OCI-LY7 (cell line): Measurements from ENCODE around the gene COG4. TPM values are rescaled to one million over a fixed set of nuclear protein-coding genes. Genes with fewer than 3 reads are reported as not detected.

Experiments used
- BruUV-seq: library from RNA; stranded (reverse); fragments of 400-500 nt; replicated peaks from 2 replicates; lab custom pipeline; 2021; lab: Mats Ljungman, UMichigan
- CTCF ChIA-PET: fragments of 300-600 bp; sonication (Branson Sonifier 250); formaldehyde crosslinking; loops from one replicate; lab custom pipeline; 2022; ENCODE audit warnings: antibody characterized with exemption; ENCODE audit not compliant: unreplicated experiment; lab: Charles Lee
- POLR2A ChIA-PET: fragments of 300-600 bp; sonication (Branson Sonifier 250); formaldehyde crosslinking; loops from one replicate; lab custom pipeline; 2022; ENCODE audit warnings: antibody characterized with exemption; lab: Charles Lee
- DNase-seq: peaks from one replicate; pipeline ENCODE4 v3.0.0-alpha.2; 2015; ENCODE audit warnings: low spot score
- H2AFZ ChIP-seq: fragments of 200-600 bp; sonication (generic), shearing (Covaris generic); 2 replicates; pipeline ENCODE4 v1.6.1; 2014; ENCODE audit warnings: mild to moderate bottlenecking, antibody characterized with exemption, low read length, moderate library complexity
- H3K27ac ChIP-seq: fragments of 200-600 bp; sonication (generic); 2 replicates; pipeline ENCODE4 v1.5.1; 2014; ENCODE audit warnings: mixed run types, low read depth, mild to moderate bottlenecking, moderate library complexity, low read length, inconsistent platforms; ENCODE audit not compliant: poor library complexity, severe bottlenecking
- H3K36me3 ChIP-seq: fragments of 200-600 bp; sonication (generic); 2 replicates; pipeline ENCODE4 v1.6.1; 2014; ENCODE audit warnings: mild to moderate bottlenecking, antibody characterized with exemption, low read length, moderate library complexity, mixed read lengths; ENCODE audit not compliant: insufficient read depth
- H3K4me1 ChIP-seq: fragments of 200-600 bp; sonication (generic); 2 replicates; pipeline ENCODE4 v1.5.1; 2014; ENCODE audit warnings: mild to moderate bottlenecking, low read length; ENCODE audit not compliant: insufficient read depth, poor library complexity, severe bottlenecking
- H3K4me2 ChIP-seq: fragments of 200-600 bp; sonication (generic); 2 replicates; pipeline ENCODE4 v1.6.1; 2014; ENCODE audit warnings: mild to moderate bottlenecking, low read length
- H3K4me3 ChIP-seq: fragments of 200-600 bp; sonication (generic); 2 replicates; pipeline ENCODE4 v1.5.1; 2014; ENCODE audit warnings: mild to moderate bottlenecking, low read depth, low read length; ENCODE audit not compliant: poor library complexity, severe bottlenecking
- H3K79me2 ChIP-seq: fragments of 200-600 bp; sonication (generic); 2 replicates; pipeline ENCODE4 v1.6.1; 2016; ENCODE audit warnings: low read depth, mild to moderate bottlenecking, low read length, moderate library complexity, mixed read lengths; ENCODE audit not compliant: insufficient read depth
- H3K9me2 ChIP-seq: fragments of 200-600 bp; sonication (generic); 2 replicates; pipeline ENCODE4 v1.6.1; 2016; ENCODE audit warnings: mild to moderate bottlenecking, low read length, mixed read lengths; ENCODE audit not compliant: insufficient read depth
- H3K9me3 ChIP-seq: fragments of 200-600 bp; sonication (generic); 2 replicates; pipeline ENCODE4 v1.6.1; 2014; ENCODE audit warnings: mild to moderate bottlenecking, mixed run types, low read length, mixed read lengths
- H4K20me1 ChIP-seq: fragments of 200-600 bp; sonication (generic); 2 replicates; pipeline ENCODE4 v1.6.1; 2014; ENCODE audit warnings: mild to moderate bottlenecking, antibody characterized with exemption, low read length, moderate library complexity, mixed read lengths; ENCODE audit not compliant: insufficient read depth
- CTCF ChIP-seq: fragments of 200-600 bp; sonication (generic); conservative IDR thresholded peaks from 2 replicates; pipeline ENCODE4 v1.5.1; 2014; ENCODE audit warnings: mild to moderate bottlenecking, antibody characterized with exemption, low read length, moderate library complexity, mixed read lengths
- EZH2phosphoT487 ChIP-seq: fragments of 200-600 bp; sonication (generic); IDR thresholded peaks from 2 replicates; pipeline ENCODE4 v1.6.1; 2018; ENCODE audit warnings: low read depth, borderline replicate concordance, mild to moderate bottlenecking, mixed run types, antibody characterized with exemption, low read length, moderate library complexity, mixed read lengths
- intact Hi-C: fragments of 100-400 bp; cut with micrococcal nuclease; formaldehyde crosslinking; loops from one replicate; pipeline ENCODE4 v1.10.0; 2022; ENCODE audit not compliant: unreplicated experiment
- total RNA-seq, 2 experiments: library from RNA; depleted of rRNA in 1 of 2; stranded (reverse); fragments of >200 nt in 1 of 2; shearing (Covaris generic) in 1 of 2; gene quantifications; 2 replicates each; pipeline ENCODE4 v1.2.3, GENCODE V29; 2014 to 2022

The COG4 gene
- total RNA-seq, 2 experiments from 2014 or later, result 48.8 to 100 TPM

DNA sequence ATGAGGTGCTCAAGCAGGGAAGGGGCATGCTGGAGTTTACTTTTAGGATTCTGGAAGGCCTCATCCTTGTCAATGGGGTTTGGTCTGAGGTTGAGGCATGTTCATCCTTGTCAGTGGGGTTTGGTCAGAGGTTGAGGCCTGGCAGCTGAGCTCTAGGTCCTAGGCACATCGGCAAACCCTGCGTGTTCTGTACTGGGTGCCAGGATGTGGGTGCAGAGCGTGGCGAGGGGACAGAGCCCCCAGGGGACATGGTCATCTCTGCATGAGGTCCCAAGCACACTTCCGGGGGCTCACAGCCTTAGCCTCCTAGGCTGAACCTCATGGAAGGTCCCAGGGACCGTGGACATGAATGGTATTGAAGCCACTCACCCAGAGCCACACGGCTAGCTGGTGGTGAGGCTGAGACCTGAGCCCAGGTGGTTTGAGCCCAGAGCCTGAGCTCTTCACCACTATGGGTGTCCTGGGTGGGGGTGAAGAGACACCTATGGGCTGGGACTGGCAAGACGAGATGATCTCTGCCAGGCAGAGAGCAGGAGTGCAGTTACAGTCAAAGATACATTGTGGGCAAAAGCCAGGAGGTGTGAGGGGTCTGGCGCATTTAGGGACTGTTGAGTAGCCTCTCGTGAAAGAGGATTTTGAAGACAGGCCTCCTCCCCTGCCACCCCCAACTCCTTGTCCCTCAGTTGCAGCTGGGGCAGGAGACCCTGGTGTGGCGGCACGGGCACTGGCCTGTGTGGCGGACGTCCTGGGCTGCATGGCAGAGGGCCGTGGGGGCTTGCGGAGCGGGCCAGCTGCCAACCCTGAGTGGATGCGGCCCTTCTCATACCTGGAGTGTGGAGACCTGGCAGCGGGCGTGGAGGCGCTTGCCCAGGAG is 49.7 kb downstream of the COG4 start:
- Histone ChIP-seq H3K4me1 (no peaks in the 10 kb centered on the region), H2AFZ (no peak overlapping the region), H3K79me2 (no peaks in the 10 kb centered on the region), H3K9me2 (no peaks in the 10 kb centered on the region), H3K4me3 (no peak overlapping the region), H3K9me3 (no peaks in the 10 kb centered on the region), H4K20me1 (no peaks in the 10 kb centered on the region), H3K36me3 (peaks cover 7% of the 10 kb centered on the region; the same call in 1 of the 2 replicates), H3K27ac (no peak overlapping the region), H3K4me2 (no peak overlapping the region)
- ChIA-PET CTCF (no interaction called here), POLR2A (no interaction called here)
- peak; percentile 40 for DNase-seq
- intact Hi-C loops, result loop anchor here (5.0 kb wide), 1 partner anchor 91 kb away; no protein-coding TSS in a partner anchor
- TF ChIP-seq EZH2phosphoT487 (no peak), CTCF (peak; percentile 37; the same call in 1 of the 2 replicates)
- BruUV-seq, result no TSS peak

DNA sequence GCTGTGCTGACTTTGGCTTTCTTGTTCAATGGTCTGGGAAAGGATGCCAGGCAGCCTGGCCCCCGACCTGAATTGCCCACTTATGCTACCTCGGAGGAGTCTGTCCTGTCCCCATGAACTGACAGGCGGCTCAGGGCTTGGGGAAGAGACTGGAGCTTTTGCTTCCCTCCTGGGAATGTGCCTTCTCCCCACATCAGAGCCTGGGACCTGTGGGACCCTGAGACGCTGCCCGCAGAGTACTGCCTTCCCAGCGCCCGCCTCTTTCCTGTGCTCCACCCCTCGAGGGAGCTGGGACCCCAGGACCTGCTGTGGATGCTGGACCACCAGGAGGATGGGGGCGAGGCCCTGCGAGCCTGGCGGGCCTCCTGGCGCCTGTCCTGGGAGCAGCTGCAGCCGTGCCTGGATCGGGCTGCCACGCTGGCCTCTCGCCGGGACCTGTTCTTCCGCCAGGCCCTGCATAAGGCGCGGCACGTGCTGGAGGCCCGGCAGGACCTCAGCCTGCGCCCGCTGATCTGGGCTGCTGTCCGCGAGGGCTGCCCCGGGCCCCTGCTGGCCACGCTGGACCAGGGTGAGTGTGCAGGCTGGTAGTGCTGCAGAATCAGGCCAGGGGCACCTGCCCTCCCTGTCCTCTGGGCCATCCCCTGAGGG is 50.4 kb downstream of the COG4 start:
- Histone ChIP-seq H3K9me3 (no peaks in the 10 kb centered on the region), H3K4me2 (no peak overlapping the region), H3K36me3 (peaks cover under 1% of the 10 kb centered on the region; the same call in 1 of the 2 replicates), H3K4me1 (no peaks in the 10 kb centered on the region), H3K27ac (no peak overlapping the region), H3K79me2 (no peaks in the 10 kb centered on the region), H2AFZ (no peak overlapping the region), H3K4me3 (no peak overlapping the region), H3K9me2 (no peaks in the 10 kb centered on the region), H4K20me1 (no peaks in the 10 kb centered on the region)
- TF ChIP-seq CTCF (no peak), EZH2phosphoT487 (no peak)
- no TSS peak for BruUV-seq
- CTCF ChIA-PET, result no interaction called here
- DNase-seq, result no peak
- POLR2A ChIA-PET, result no interaction called here
- intact Hi-C loops, result loop anchor here (5.0 kb wide), 1 partner anchor 91 kb away; no protein-coding TSS in a partner anchor
